HG03159 (cell line): ENCODE results near the gene VCAM1.

Source experiments
- ATAC-seq: cut with Tn5 transposase; IDR thresholded peaks from one replicate; pipeline ENCODE4 v1.9.1; 2021; ENCODE audit warnings: mild to moderate bottlenecking, moderate library complexity; ENCODE audit not compliant: unreplicated experiment

VCAM1 gene

GRCh38 chr1:100721526-100722207 is 2.1 kb downstream of the VCAM1 start:
- ATAC-seq: no peak

GRCh38 chr1:100722221-100722620 is 2.7 kb downstream of the VCAM1 start:
- no peak for ATAC-seq

- no peak for ATAC-seq
Measured at GRCh38 chr1:100724281-100724680, 4.7 kb downstream of the VCAM1 start.

- no peak for ATAC-seq
Measured at GRCh38 chr1:100730130-100730529, 10.6 kb downstream of the VCAM1 start.

- ATAC-seq: no peak
Measured at GRCh38 chr1:100731309-100731708, 11.8 kb downstream of the VCAM1 start.

GRCh38 chr1:100731758-100732157 is 12.2 kb downstream of the VCAM1 start:
- ATAC-seq: no peak

- ATAC-seq: no peak
Measured at GRCh38 chr1:100734676-100735075, 15.1 kb downstream of the VCAM1 start.

GRCh38 chr1:100735244-100735643 is 15.7 kb downstream of the VCAM1 start:
- ATAC-seq: no peak

- no peak for ATAC-seq
Measured at GRCh38 chr1:100736324-100736723, 16.8 kb downstream of the VCAM1 start.

GRCh38 chr1:100736746-100737145 is 17.2 kb downstream of the VCAM1 start:
- no peak for ATAC-seq

- ATAC-seq: no peak
Measured at GRCh38 chr1:100746542-100746932, 27.0 kb downstream of the VCAM1 start.

GRCh38 chr1:100747771-100748170 is 28.2 kb downstream of the VCAM1 start:
- ATAC-seq: no peak

- no peak for ATAC-seq
Measured at GRCh38 chr1:100750005-100750885, 30.7 kb downstream of the VCAM1 start.

- ATAC-seq: no peak
Measured at GRCh38 chr1:100752791-100753190, 33.2 kb downstream of the VCAM1 start.

GRCh38 chr1:100757946-100758345 is 38.4 kb downstream of the VCAM1 start:
- no peak for ATAC-seq

- no peak for ATAC-seq
Measured at GRCh38 chr1:100759188-100759587, 39.6 kb downstream of the VCAM1 start.

- ATAC-seq: no peak
Measured at GRCh38 chr1:100760511-100760910, 41.0 kb downstream of the VCAM1 start.

GRCh38 chr1:100762461-100762860 is 42.9 kb downstream of the VCAM1 start:
- ATAC-seq: no peak

- ATAC-seq: no peak
Measured at GRCh38 chr1:100767176-100767890, 47.8 kb downstream of the VCAM1 start.

GRCh38 chr1:100769323-100769722 is 49.8 kb downstream of the VCAM1 start:
- no peak for ATAC-seq

GRCh38 chr1:100769906-100770646 is 50.5 kb downstream of the VCAM1 start:
- no peak for ATAC-seq
